Measurements from ENCODE around the gene SNAI3. TPM values are rescaled to one million over a fixed set of nuclear protein-coding genes. Genes with fewer than 3 reads are reported as not detected.

The SNAI3 gene
- total RNA-seq, 1 experiment from 2014 or later, result 9.1 TPM

DNA sequence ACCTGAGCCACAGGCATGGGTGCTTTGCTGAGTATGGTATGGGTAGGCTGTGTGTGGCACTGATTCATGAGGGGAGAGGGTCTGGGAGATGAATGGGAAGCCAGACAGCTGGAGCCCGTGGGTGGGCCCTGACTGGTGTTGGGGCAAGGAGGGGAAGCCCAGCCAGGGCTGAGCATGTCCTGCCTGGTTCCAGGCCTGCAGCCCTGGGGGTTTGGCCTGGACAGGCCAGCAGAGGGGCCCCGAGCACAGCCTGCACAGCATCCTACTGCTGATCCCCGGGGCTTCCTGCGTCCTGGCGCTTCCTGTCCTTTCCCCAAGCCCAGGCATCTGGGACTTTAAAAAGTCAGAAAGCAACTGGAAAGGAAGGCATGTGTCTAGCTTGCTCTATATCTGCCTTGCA, 18.8 kb downstream of the SNAI3 start (continued):
- no peak for TF ChIP-seq HMGXB4 (CRISPR knock-in tag; IDR thresholded peaks at IDR 0.05)
- TF ChIP-seq ETV6 (CRISPR knock-in tag; IDR thresholded peaks at IDR 0.05), result no peak
- no peak for TF ChIP-seq CREM (CRISPR knock-in tag; IDR thresholded peaks at IDR 0.05)
- no peak for TF ChIP-seq E2F4 (CRISPR knock-in tag; IDR thresholded peaks at IDR 0.05; ENCODE audit: borderline replicate concordance, low read depth)
- no peak for TF ChIP-seq SP1 (CRISPR knock-in tag; conservative IDR thresholded peaks at IDR 0.05)
- no peak for TF ChIP-seq MAX (CRISPR knock-in tag; IDR thresholded peaks at IDR 0.05)
- no peak for TF ChIP-seq IRF2 (CRISPR knock-in tag; IDR thresholded peaks at IDR 0.05; ENCODE audit: borderline replicate concordance, low read depth)
- no peak for TF ChIP-seq ZNF671 (CRISPR knock-in tag; IDR thresholded peaks at IDR 0.05)
- TF ChIP-seq, protein P1, sequence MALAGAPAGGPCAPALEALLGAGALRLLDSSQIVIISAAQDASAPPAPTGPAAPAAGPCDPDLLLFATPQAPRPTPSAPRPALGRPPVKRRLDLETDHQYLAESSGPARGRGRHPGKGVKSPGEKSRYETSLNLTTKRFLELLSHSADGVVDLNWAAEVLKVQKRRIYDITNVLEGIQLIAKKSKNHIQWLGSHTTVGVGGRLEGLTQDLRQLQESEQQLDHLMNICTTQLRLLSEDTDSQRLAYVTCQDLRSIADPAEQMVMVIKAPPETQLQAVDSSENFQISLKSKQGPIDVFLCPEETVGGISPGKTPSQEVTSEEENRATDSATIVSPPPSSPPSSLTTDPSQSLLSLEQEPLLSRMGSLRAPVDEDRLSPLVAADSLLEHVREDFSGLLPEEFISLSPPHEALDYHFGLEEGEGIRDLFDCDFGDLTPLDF (CRISPR knock-in tag; IDR thresholded peaks at IDR 0.05), result no peak
- TF ChIP-seq ELF4 (CRISPR knock-in tag; IDR thresholded peaks at IDR 0.05; ENCODE audit: low read depth), result no peak
- no peak for TF ChIP-seq MXD4 (CRISPR knock-in tag; IDR thresholded peaks at IDR 0.05; ENCODE audit: borderline replicate concordance)
- no peak for TF ChIP-seq ZNF423 (CRISPR knock-in tag; IDR thresholded peaks at IDR 0.05)
- TF ChIP-seq, protein P2, sequence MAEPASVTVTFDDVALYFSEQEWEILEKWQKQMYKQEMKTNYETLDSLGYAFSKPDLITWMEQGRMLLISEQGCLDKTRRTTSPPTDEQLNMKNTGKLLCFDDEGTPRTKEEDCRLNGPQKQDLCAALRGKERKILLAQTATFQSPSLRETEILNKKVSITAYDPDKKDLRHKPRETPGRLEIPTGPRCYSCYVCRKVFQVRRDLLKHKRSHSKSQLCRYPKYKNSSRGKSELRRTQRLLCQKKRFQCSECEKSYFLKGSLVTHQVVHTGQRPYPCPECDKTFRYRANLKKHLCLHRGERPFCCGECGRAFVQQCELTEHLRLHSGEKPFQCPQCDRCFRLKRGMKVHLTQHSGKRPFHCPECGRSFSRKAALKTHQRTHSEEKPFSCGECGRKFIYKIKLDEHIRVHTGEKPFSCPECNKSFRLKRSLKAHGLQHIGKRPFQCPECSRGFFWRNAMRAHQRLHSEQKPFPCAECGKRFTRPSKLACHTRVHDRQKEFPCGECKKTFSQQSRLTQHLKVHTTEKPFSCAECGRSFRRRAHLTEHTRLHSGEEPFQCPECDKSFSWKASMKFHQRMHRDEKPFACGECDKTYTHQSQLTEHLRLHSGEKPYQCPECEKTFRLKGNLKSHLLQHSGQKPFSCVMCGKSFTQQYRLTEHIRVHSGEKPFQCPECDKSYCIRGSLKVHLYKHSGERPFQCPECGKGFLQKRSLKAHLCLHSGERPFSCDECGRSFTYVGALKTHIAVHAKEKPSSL (CRISPR knock-in tag; conservative IDR thresholded peaks at IDR 0.05), result no peak
- no peak for TF ChIP-seq ZNF232 (CRISPR knock-in tag; IDR thresholded peaks at IDR 0.05)

- Mint-ChIP-seq H3K4me3 (no peak overlapping the region), H3K36me3 (peaks cover 12% of the 10 kb centered on the region), H3K27ac (no peak overlapping the region), H3K27me3 (ENCODE audit: low read depth) (no peaks in the 10 kb centered on the region; the same call in 1 of the 2 replicates), H3K4me1 (peaks cover 16% of the 10 kb centered on the region), H3K9me3 (peaks cover 7% of the 10 kb centered on the region)
- DNase-seq (ENCODE audit: low spot score) (no peak), ATAC-seq (no peak)
- no peak for TF ChIP-seq JAZF1 (CRISPR knock-in tag; IDR thresholded peaks at IDR 0.05)
- TF ChIP-seq IRF1 (CRISPR knock-in tag; IDR thresholded peaks at IDR 0.05), result no peak
- no peak for TF ChIP-seq ZNF317 (CRISPR knock-in tag; IDR thresholded peaks at IDR 0.05; ENCODE audit: borderline replicate concordance, low read depth)
- TF ChIP-seq USF2 (CRISPR knock-in tag; IDR thresholded peaks at IDR 0.05), result no peak
- TF ChIP-seq ATF1 (CRISPR knock-in tag; IDR thresholded peaks at IDR 0.05), result no peak
- TF ChIP-seq RELA (CRISPR knock-in tag; IDR thresholded peaks at IDR 0.05; ENCODE audit: borderline replicate concordance), result no peak
- no peak for TF ChIP-seq ZNF138 (CRISPR knock-in tag; conservative IDR thresholded peaks at IDR 0.05)
- TF ChIP-seq TCF7 (CRISPR knock-in tag; IDR thresholded peaks at IDR 0.05; ENCODE audit: low read depth), result no peak
- no peak for TF ChIP-seq CBFB (CRISPR knock-in tag; IDR thresholded peaks at IDR 0.05; ENCODE audit: low read depth)
- TF ChIP-seq NFE2L1 (CRISPR knock-in tag; IDR thresholded peaks at IDR 0.05), result no peak
- TF ChIP-seq GRHL2 (CRISPR knock-in tag; IDR thresholded peaks at IDR 0.05; ENCODE audit: insufficient replicate concordance, severe bottlenecking), result no peak
- no peak for TF ChIP-seq NR3C1 (CRISPR knock-in tag; conservative IDR thresholded peaks at IDR 0.05; ENCODE audit: low read depth)
- no peak for TF ChIP-seq IRF2 (CRISPR knock-in tag; IDR thresholded peaks at IDR 0.05; ENCODE audit: borderline replicate concordance, low read depth)
- ChIA-PET CTCF (interaction anchor here (0.9 kb wide), 1 partner anchor 10 kb away, joined by 3 read pairs; no protein-coding TSS in a partner anchor), POLR2A (no interaction called here)
Observed at GRCh38 chr16:88665570-88665969, 20.7 kb downstream of the SNAI3 start.
